Muscle of leg (tissue), 11 donors: ENCODE results near the gene CX3CL1. TPM values are rescaled to one million over a fixed set of nuclear protein-coding genes. Genes with fewer than 3 reads are reported as not detected.

Experiments
- DNase-seq: peaks from one replicate; pipeline ENCODE4 v3.0.0; 2013
- H3K27ac ChIP-seq: one replicate; pipeline ENCODE4 v1.5.1; 2013; ENCODE audit warnings: mild to moderate bottlenecking, low read length, control low read depth
- H3K27me3 ChIP-seq: one replicate; pipeline ENCODE4 v1.6.1; 2013; ENCODE audit warnings: low read length; ENCODE audit not compliant: control insufficient read depth, insufficient read depth
- H3K36me3 ChIP-seq: one replicate; pipeline ENCODE4 v1.6.1; 2013; ENCODE audit warnings: low read length; ENCODE audit not compliant: control insufficient read depth, insufficient read depth
- H3K4me1 ChIP-seq: one replicate; pipeline ENCODE4 v1.6.1; 2013; ENCODE audit warnings: low read length; ENCODE audit not compliant: control insufficient read depth, insufficient read depth
- H3K4me3 ChIP-seq: one replicate; pipeline ENCODE4 v1.5.1; 2013; ENCODE audit warnings: low read length, control low read depth
- H3K9me3 ChIP-seq: replicated peaks from 2 replicates; pipeline ENCODE4 v1.6.1; 2013; ENCODE audit warnings: low read depth, low read length; ENCODE audit not compliant: control insufficient read depth
- WGBS: methylation state at CpG from one replicate; pipeline ENCODE4 v1.1.5; 2013; ENCODE audit warnings: missing lambda C conversion rate; ENCODE audit not compliant: insufficient coverage; 5-methylcytosine and 5-hydroxymethylcytosine counted together
- polyA plus RNA-seq, 8 donors: library from polyadenylated mRNA; unstranded; fragments of 120-200 nt; gene quantifications; one replicate each; pipeline versions ENCODE4 v1.2.1 to v1.2.3, GENCODE V29; 2013; ENCODE audit warnings: inconsistent platforms in 1 of 8, low replicate concordance in 1 of 8; ENCODE audit not compliant: insufficient read length in 8 of 8, insufficient read depth in 1 of 8
- total RNA-seq: library from RNA; stranded (reverse); fragments of 120-200 nt; gene quantifications from one replicate; pipeline ENCODE4 v1.2.4, GENCODE V29; 2013

The CX3CL1 gene
- total and polyA plus RNA-seq, 9 donors = 2.5 to 7.0 (median 4.8) TPM

- Histone ChIP-seq H3K36me3 (peaks cover 84% of the 10 kb centered on the region), H3K4me1 (no peaks in the 10 kb centered on the region), H3K27ac (no peak overlapping the region), H3K27me3 (no peaks in the 10 kb centered on the region), H3K9me3 (no peaks in the 10 kb centered on the region), H3K4me3 (no peak overlapping the region)
- 90% methylated on average over 2 of the region's 2 CpGs for WGBS
- DNase-seq = no peak
These were observed 60.2 kb downstream of the CX3CL1 start for GRCh38 chr16:57432505-57432904.

GRCh38 chr16:57432989-57433388 is 60.7 kb downstream of the CX3CL1 start:
- Histone ChIP-seq H3K4me3 (no peak overlapping the region), H3K4me1 (no peaks in the 10 kb centered on the region), H3K36me3 (peaks cover 81% of the 10 kb centered on the region), H3K9me3 (no peaks in the 10 kb centered on the region), H3K27ac (no peak overlapping the region), H3K27me3 (no peaks in the 10 kb centered on the region)
- DNase-seq = no peak
- WGBS = 90% methylated on average over 2 of the region's 3 CpGs

- WGBS = 100% methylated on average over 1 of the region's 2 CpGs
- no peak for DNase-seq
These were observed 61.7 kb downstream of the CX3CL1 start for GRCh38 chr16:57434003-57434402.

More at GRCh38 chr16:57434003-57434402, 61.7 kb downstream of the CX3CL1 start:
- H3K36me3 ChIP-seq = peaks cover 73% of the 10 kb centered on the region
- H3K27ac ChIP-seq = no peak overlapping the region
- H3K4me1 ChIP-seq = no peaks in the 10 kb centered on the region
- no peak overlapping the region for H3K4me3 ChIP-seq
- no peaks in the 10 kb centered on the region for H3K27me3 ChIP-seq
- H3K9me3 ChIP-seq = no peaks in the 10 kb centered on the region

Other genes with a start within 250 kb of the CX3CL1 start
- gene PSME3IP1, start 186.5 kb upstream of the CX3CL1 start, total RNA-seq = 40.9 TPM
- gene PSME3IP1, start 186.5 kb upstream of the CX3CL1 start, polyA plus RNA-seq = 10 to 100 TPM; 54.0 to 64.2 (median 57.9) TPM
- 30.1 TPM for gene RSPRY1, start 186.2 kb upstream of the CX3CL1 start, total RNA-seq
- 10 to 100 TPM; 18.9 to 33.6 (median 24.0) TPM for gene RSPRY1, start 186.2 kb upstream of the CX3CL1 start, polyA plus RNA-seq
- 43.5 TPM for gene ARL2BP, start 127.2 kb upstream of the CX3CL1 start, total RNA-seq
- 10 to 100 TPM; 38.4 to 59.4 (median 46.2) TPM for gene ARL2BP, start 127.2 kb upstream of the CX3CL1 start, polyA plus RNA-seq
- gene PLLP, start 87.8 kb upstream of the CX3CL1 start, total RNA-seq = 0.40 TPM
- gene PLLP, start 87.8 kb upstream of the CX3CL1 start, polyA plus RNA-seq = 1 to 10 TPM; 1.0 to 9.6 (median 2.1) TPM
- not detected for gene CCL22, start 13.7 kb upstream of the CX3CL1 start, total RNA-seq
- gene CCL22, start 13.7 kb upstream of the CX3CL1 start, polyA plus RNA-seq = under 1 TPM in 4 of 8 donors, not detected in 4; 0.06 to 0.19 (median 0.10) TPM
- not detected for gene CCL17, start 32.3 kb downstream of the CX3CL1 start, total RNA-seq
- gene CCL17, start 32.3 kb downstream of the CX3CL1 start, polyA plus RNA-seq = not detected
- 45.8 TPM for gene CIAPIN1, start 74.9 kb downstream of the CX3CL1 start, total RNA-seq
- 10 to 100 TPM; 56.9 to 65.8 (median 60.8) TPM for gene CIAPIN1, start 74.9 kb downstream of the CX3CL1 start, polyA plus RNA-seq
- gene COQ9, start 75.0 kb downstream of the CX3CL1 start, total RNA-seq = 68.8 TPM
- 10 to 100 TPM; 57.0 to 75.0 (median 66.2) TPM for gene COQ9, start 75.0 kb downstream of the CX3CL1 start, polyA plus RNA-seq
- 55.6 TPM for gene POLR2C, start 90.2 kb downstream of the CX3CL1 start, total RNA-seq
- 10 to 100 TPM; 44.3 to 56.7 (median 48.2) TPM for gene POLR2C, start 90.2 kb downstream of the CX3CL1 start, polyA plus RNA-seq
- gene DOK4, start 114.0 kb downstream of the CX3CL1 start, total RNA-seq = 8.2 TPM
- 10 to 100 TPM in 6 of 8 donors, 1 to 10 TPM in 2; 6.8 to 14.9 (median 11.4) TPM for gene DOK4, start 114.0 kb downstream of the CX3CL1 start, polyA plus RNA-seq
- 13.9 TPM for gene CCDC102A, start 164.1 kb downstream of the CX3CL1 start, total RNA-seq
- 10 to 100 TPM in 7 of 8 donors, 1 to 10 TPM in 1; 9.3 to 20.9 (median 15.9) TPM for gene CCDC102A, start 164.1 kb downstream of the CX3CL1 start, polyA plus RNA-seq
- 0.13 TPM for gene ADGRG5, start 170.2 kb downstream of the CX3CL1 start, total RNA-seq
- gene ADGRG5, start 170.2 kb downstream of the CX3CL1 start, polyA plus RNA-seq = 1 to 10 TPM in 7 of 8 donors, under 1 TPM in 1; 0.64 to 2.6 (median 1.8) TPM